Brain microvascular endothelial cell (primary cell): ENCODE data around the gene P3R3URF.
A peak's percentile ranks its signal among the peaks of the same experiment; 100 is the strongest.

Experiments used
- DNase-seq: peaks from one replicate; pipeline ENCODE4 v3.0.0-alpha.2; 2020
- H3K27ac ChIP-seq: fragments of 250-450 bp; sonication (Bioruptor Pico); 2 replicates; pipeline ENCODE4 v1.5.1; 2020; ENCODE audit warnings: mild to moderate bottlenecking, moderate library complexity
- H3K27me3 ChIP-seq: fragments of 250-450 bp; sonication (Bioruptor Pico); replicated peaks from 2 replicates; pipeline ENCODE4 v1.5.1; 2020; ENCODE audit warnings: mild to moderate bottlenecking
- H3K36me3 ChIP-seq: fragments of 250-450 bp; sonication (Bioruptor Pico); replicated peaks from 2 replicates; pipeline ENCODE4 v1.5.1; 2020; ENCODE audit warnings: mild to moderate bottlenecking
- H3K4me3 ChIP-seq: 2 replicates; pipeline ENCODE4 v1.5.1; 2011; ENCODE audit warnings: low read depth, mild to moderate bottlenecking, control low read depth, low read length, moderate library complexity
- in situ Hi-C: cut with HindIII; loops from 2 replicates; pipeline ENCODE4 v1.10.0; 2017; ENCODE audit warnings: low sequenced_read_pairs, low pct_ligation_motif_present
- TF ChIP-seq, protein P1 (sequence below): IDR thresholded peaks from 2 replicates; pipeline ENCODE4 v1.5.1; 2011; ENCODE audit warnings: low read depth, mild to moderate bottlenecking, moderate library complexity, low read length, control low read depth, inconsistent platforms; ENCODE audit errors: missing control alignments

Gene P3R3URF

GRCh38 chr1:46166521-46167462, 9.5 kb downstream of the P3R3URF start:
- Histone ChIP-seq H3K27ac (no peak overlapping the region), H3K27me3 (no peaks in the 10 kb centered on the region), H3K4me3 (peak overlapping the region; percentile 51), H3K36me3 (no peaks in the 10 kb centered on the region)
- no peak for DNase-seq
- TF ChIP-seq, protein P1, sequence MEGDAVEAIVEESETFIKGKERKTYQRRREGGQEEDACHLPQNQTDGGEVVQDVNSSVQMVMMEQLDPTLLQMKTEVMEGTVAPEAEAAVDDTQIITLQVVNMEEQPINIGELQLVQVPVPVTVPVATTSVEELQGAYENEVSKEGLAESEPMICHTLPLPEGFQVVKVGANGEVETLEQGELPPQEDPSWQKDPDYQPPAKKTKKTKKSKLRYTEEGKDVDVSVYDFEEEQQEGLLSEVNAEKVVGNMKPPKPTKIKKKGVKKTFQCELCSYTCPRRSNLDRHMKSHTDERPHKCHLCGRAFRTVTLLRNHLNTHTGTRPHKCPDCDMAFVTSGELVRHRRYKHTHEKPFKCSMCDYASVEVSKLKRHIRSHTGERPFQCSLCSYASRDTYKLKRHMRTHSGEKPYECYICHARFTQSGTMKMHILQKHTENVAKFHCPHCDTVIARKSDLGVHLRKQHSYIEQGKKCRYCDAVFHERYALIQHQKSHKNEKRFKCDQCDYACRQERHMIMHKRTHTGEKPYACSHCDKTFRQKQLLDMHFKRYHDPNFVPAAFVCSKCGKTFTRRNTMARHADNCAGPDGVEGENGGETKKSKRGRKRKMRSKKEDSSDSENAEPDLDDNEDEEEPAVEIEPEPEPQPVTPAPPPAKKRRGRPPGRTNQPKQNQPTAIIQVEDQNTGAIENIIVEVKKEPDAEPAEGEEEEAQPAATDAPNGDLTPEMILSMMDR, result no peak
- in situ Hi-C loops, result no loop called here

- H3K27me3 ChIP-seq, result no peaks in the 10 kb centered on the region
- DNase-seq, result no peak
- in situ Hi-C loops, result no loop called here
- H3K36me3 ChIP-seq, result no peaks in the 10 kb centered on the region
- H3K27ac ChIP-seq, result no peak overlapping the region
- TF ChIP-seq, protein P1, result no peak
- no peak overlapping the region for H3K4me3 ChIP-seq
Measured at GRCh38 chr1:46160212-46160611, 16.1 kb downstream of the P3R3URF start.

DNA sequence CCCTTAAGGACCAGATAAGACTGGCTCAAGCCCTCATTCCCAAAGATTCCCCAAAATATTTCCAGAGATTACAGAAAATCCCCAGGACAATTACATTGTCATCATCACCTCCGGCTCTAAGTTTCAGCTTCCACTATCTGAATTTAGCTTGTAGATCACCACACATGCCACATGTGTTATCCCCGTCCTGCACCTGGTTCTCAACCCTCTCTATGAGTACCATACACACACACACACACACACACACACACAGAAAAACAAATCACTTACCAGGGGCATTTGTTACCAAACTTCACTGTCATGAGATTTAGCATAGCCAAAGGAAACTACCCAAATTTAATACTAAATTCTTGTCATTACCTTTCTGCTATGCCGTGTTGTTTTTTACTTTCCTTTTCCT, 16.8 kb downstream of the P3R3URF start:
- in situ Hi-C loops, result no loop called here
- no peak for DNase-seq
- Histone ChIP-seq H3K4me3 (no peak overlapping the region), H3K27ac (no peak overlapping the region), H3K27me3 (no peaks in the 10 kb centered on the region), H3K36me3 (no peaks in the 10 kb centered on the region)
- TF ChIP-seq, protein P1, result no peak

DNA sequence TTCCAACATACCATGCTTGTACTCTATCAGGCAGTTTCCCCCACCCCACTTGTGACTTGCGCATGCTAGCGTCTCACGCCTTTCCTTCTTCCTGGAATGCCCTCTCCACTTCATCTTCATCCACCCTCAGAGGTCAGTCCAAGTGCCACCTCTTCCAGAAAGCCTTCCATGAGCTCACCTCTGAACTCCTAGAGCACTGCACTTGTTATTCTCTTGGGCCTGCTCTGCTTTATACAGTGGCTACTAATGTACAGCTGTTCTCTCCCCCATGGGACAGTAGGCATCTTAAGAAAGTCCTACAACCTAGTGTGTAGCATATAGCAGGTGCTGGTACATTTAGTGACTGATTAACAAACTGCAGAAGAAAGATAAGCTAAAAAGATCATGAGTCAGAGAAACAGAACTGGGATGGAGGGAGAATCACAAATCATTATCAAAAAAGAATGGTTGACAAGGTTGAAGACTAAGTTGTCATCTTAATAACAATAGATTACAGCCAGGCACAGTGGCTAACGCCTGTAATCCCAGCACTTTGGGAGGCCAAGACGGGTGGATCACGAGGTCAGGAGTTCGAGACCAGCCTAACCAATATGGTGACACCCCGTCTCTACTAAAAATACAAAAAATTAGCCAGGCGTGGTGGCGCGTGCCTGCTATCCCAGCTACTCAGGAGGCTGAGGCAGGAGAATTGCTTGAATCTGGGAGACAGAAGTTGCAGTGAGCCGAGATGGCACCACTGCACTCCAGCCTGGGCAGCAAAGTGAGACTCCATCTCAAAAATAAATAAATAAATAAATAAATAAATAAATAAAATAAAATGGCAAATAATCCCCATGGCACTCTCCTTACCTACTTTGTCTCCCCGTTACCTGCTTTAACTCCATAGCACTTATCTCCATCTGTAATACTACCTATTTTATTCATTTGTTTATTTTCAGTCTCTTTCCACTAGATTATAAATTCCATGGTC, 17.7 kb downstream of the P3R3URF start:
- no peak overlapping the region for H3K27ac ChIP-seq
- TF ChIP-seq, protein P1, result no peak
- H3K27me3 ChIP-seq, result no peaks in the 10 kb centered on the region
- no peaks in the 10 kb centered on the region for H3K36me3 ChIP-seq
- no peak for DNase-seq
- in situ Hi-C loops, result no loop called here
- no peak overlapping the region for H3K4me3 ChIP-seq

- no peak overlapping the region for H3K4me3 ChIP-seq
- no peak for DNase-seq
- no peaks in the 10 kb centered on the region for H3K36me3 ChIP-seq
- TF ChIP-seq, protein P1, result no peak
- in situ Hi-C loops, result no loop called here
- H3K27me3 ChIP-seq, result no peaks in the 10 kb centered on the region
- no peak overlapping the region for H3K27ac ChIP-seq
Measured at GRCh38 chr1:46157916-46158311, 18.4 kb downstream of the P3R3URF start.
